ENCODE data around the gene ITM2B. TPM values are rescaled to one million over a fixed set of nuclear protein-coding genes. Genes with fewer than 3 reads are reported as not detected.

The ITM2B gene
- total RNA-seq, 6 donors from 2014 or later, result 90.1 to 854 (median 640) TPM

DNA sequence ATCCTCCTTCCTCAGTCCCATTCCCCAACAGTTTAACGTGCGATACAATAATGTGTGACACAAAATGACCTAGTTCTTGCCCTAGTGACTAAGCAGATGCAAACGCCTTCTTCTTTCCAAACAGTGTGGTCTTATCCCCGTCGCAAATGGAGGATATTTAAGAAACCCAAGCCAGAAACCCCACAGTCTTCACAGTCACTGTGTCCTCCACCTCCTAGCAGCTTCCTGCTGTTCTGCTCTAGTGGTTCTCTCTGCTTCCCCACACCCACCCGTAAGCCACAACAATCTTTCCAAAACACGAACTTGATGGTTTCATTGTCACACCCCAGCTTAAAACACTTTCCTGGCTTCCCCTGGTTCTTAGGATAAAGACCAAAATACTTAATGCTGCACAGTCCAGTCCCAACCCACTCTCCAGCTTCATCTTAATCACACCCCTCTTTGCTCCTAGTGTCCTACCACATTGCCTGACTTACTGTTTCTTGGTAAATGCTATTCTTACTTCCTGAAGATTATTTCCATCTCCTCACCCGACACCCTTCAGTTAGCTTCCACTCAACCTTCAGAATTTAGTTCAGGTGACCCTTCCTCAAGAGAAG is 32.3 kb downstream of the ITM2B start:
- Histone ChIP-seq H3K4me3 (no peak overlapping the region), H3K4me1 (peaks cover 0 to 9% (median 7%) of the 10 kb centered on the region in 4 donors), H3K27me3 (no peaks in the 10 kb centered on the region), H3K36me3 (peaks cover 10 to 55% (median 34%) of the 10 kb centered on the region in 4 donors), H3K27ac (no peak overlapping the region), H3K9me3 (no peaks in the 10 kb centered on the region)
- ATAC-seq (ENCODE audit: low FRiP score in 2 of 2) (peak in 1 of 2 donors; percentile 45), DNase-seq (no peak)
- 81 to 82% methylated on average over 8 of the region's 8 CpGs for WGBS, 2 donors
- TF ChIP-seq POLR2AphosphoS5 (IDR thresholded peaks at IDR 0.05) (peak in 1 of 2 donors; percentile 21), POLR2A (IDR thresholded peaks at IDR 0.05) (no peak)

DNA sequence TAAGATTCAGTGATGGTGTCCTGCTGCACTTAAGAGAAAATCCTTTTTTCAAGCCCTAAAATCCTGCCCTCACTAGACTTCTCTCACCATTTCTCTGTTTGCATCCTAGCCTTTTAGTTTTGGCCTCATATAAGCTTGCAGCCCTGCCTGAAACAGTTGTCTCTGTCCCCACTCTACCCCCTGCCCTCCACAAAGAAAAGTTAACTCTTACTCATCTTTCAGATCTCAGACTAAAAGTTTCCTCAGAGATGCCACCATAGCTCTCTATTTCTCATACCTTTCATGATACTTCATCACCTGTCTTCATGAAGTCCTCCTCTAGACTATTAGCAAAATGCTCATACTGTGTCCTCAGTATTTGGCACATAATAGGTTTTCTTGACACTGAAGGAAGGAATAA is 33.1 kb downstream of the ITM2B start:
- Histone ChIP-seq H3K36me3 (peaks cover 8 to 49% (median 29%) of the 10 kb centered on the region in 4 donors), H3K9me3 (no peaks in the 10 kb centered on the region), H3K27me3 (no peaks in the 10 kb centered on the region), H3K4me1 (peaks cover 0 to 9% (median 7%) of the 10 kb centered on the region in 4 donors), H3K27ac (no peak overlapping the region), H3K4me3 (no peak overlapping the region)
- DNase-seq (no peak), ATAC-seq (ENCODE audit: low FRiP score in 2 of 2) (no peak)
- TF ChIP-seq, protein P1, sequence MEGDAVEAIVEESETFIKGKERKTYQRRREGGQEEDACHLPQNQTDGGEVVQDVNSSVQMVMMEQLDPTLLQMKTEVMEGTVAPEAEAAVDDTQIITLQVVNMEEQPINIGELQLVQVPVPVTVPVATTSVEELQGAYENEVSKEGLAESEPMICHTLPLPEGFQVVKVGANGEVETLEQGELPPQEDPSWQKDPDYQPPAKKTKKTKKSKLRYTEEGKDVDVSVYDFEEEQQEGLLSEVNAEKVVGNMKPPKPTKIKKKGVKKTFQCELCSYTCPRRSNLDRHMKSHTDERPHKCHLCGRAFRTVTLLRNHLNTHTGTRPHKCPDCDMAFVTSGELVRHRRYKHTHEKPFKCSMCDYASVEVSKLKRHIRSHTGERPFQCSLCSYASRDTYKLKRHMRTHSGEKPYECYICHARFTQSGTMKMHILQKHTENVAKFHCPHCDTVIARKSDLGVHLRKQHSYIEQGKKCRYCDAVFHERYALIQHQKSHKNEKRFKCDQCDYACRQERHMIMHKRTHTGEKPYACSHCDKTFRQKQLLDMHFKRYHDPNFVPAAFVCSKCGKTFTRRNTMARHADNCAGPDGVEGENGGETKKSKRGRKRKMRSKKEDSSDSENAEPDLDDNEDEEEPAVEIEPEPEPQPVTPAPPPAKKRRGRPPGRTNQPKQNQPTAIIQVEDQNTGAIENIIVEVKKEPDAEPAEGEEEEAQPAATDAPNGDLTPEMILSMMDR (IDR thresholded peaks at IDR 0.05), result no peak
- no peak for TF ChIP-seq POLR2A (IDR thresholded peaks at IDR 0.05)

DNA sequence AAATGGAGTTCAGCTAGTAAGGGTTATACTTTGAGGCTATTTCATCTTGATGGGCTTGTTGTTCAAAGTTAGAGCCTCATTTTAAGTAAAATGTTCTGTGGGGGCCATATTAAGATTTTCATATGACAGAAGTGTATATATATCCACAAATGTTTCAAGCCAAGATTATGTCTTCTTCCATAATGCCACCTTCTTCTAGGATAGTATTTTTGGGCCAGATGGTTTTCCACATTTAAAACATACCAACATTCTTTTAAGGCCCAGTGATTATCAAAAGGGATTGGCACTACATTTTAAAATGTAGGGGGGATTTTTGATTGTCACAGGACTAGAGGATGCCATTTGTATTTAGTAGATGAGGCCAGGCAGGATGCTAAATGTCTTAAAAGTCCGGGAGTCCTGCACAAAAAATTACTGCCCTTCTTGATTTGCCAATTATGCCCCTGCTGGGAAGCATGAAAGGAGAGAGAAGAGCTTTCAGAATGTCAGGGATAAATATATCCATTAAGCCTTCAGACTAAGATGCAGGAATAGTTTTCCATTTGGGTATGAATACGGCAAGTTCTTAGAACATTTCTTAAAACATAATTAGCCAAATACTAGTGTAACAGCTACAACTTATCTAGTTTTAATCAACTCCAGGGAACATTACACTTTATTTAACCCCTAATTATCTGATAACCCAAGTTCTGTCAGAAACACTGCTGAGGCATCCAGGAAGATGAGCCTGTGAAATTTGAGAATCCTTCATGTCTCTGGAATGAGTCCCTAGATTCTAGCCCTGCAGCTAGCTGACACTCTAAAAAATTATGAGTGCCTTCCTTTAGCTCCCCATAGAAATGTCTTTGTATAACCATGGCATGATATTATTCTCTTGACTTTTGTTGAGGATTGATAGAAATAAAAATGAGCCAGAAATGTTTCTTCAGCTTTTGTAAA is 34.0 kb downstream of the ITM2B start:
- Histone ChIP-seq H3K27ac (no peak overlapping the region), H3K27me3 (no peaks in the 10 kb centered on the region), H3K36me3 (peaks cover 2 to 44% (median 25%) of the 10 kb centered on the region in 4 donors), H3K4me3 (no peak overlapping the region), H3K9me3 (no peaks in the 10 kb centered on the region), H3K4me1 (peaks cover 0 to 9% (median 7%) of the 10 kb centered on the region in 4 donors)
- DNase-seq, result no peak
- WGBS, 2 donors, result 90 to 93% methylated on average over 2 of the region's 2 CpGs
- TF ChIP-seq POLR2A (IDR thresholded peaks at IDR 0.05), result no peak
- TF ChIP-seq, protein P1 (IDR thresholded peaks at IDR 0.05), result no peak
- no peak for TF ChIP-seq POLR2AphosphoS5 (IDR thresholded peaks at IDR 0.05)
- TF ChIP-seq EP300 (IDR thresholded peaks at IDR 0.05), result no peak
- ATAC-seq (ENCODE audit: low FRiP score in 2 of 2), result no peak

DNA sequence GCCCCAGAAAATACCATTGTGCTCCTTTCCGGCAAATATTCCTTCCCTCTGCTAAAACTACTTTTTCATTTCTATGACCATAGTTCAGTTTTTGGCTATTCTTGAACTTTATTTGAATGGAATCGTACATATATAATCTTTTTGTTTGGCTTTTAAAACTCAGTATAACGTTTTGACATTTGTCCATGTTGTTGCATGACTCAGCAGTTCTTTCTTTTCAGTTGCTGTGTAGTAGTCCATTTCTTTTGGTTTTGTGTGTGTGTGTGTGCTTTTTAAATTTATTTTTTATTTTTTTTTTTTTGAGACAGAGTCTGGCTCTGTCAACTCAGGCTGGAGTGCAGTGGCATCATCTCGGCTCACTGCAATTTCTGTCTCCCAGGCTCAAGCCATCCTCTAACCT is 35.0 kb downstream of the ITM2B start:
- DNase-seq (no peak), ATAC-seq (ENCODE audit: low FRiP score in 2 of 2) (no peak)
- Histone ChIP-seq H3K4me3 (no peak overlapping the region), H3K27me3 (no peaks in the 10 kb centered on the region), H3K4me1 (peaks cover 0 to 9% (median 7%) of the 10 kb centered on the region in 4 donors), H3K36me3 (peaks cover 0 to 33% (median 18%) of the 10 kb centered on the region in 4 donors), H3K27ac (no peak overlapping the region), H3K9me3 (no peaks in the 10 kb centered on the region)
- 94 to 96% methylated on average over 4 of the region's 4 CpGs for WGBS, 2 donors
- TF ChIP-seq POLR2AphosphoS5 (IDR thresholded peaks at IDR 0.05) (no peak), POLR2A (IDR thresholded peaks at IDR 0.05) (no peak), EP300 (IDR thresholded peaks at IDR 0.05) (no peak)
- TF ChIP-seq, protein P1 (IDR thresholded peaks at IDR 0.05), result no peak

DNA sequence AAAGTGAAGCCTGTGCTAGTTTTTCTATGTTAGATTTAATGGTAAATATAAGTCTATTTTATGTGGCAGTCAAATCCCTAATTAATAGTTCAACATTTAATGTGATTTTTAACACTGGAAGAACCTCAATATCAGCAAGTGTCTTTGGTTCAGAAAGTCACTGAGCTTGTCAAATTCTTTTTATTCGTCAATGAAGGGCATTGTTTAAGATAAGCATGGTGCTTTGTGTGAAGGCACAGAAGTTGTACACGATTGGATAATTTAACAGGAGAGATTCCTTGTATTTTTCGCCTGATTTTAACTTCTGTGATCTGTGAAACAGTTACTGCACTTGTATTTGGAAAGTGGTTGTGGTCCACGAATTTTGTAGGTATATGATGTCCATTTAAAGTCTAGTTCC is 40.3 kb downstream of the ITM2B start:
- H3K4me3 ChIP-seq, result no peak overlapping the region
- no peaks in the 10 kb centered on the region for H3K27me3 ChIP-seq
- peaks cover 0 to 3% (median 0%) of the 10 kb centered on the region in 4 donors for H3K4me1 ChIP-seq
- TF ChIP-seq POLR2A (IDR thresholded peaks at IDR 0.05) (no peak), EP300 (IDR thresholded peaks at IDR 0.05) (no peak), POLR2AphosphoS5 (IDR thresholded peaks at IDR 0.05) (no peak)
- TF ChIP-seq, protein P1 (IDR thresholded peaks at IDR 0.05), result no peak
- no peaks in the 10 kb centered on the region for H3K9me3 ChIP-seq
- WGBS, 2 donors, result 92 to 97% methylated on average over 4 of the region's 4 CpGs
- DNase-seq (no peak), ATAC-seq (ENCODE audit: low FRiP score in 2 of 2) (no peak)
- no peak overlapping the region for H3K27ac ChIP-seq
- peaks cover 0 to 12% (median 5%) of the 10 kb centered on the region in 4 donors for H3K36me3 ChIP-seq

Data from upper lobe of left lung (tissue), 6 donors.